Adrenal gland (tissue), 5 donors: ENCODE data around the gene CAMK2D.

ENCODE experiments used
- CTCF ChIP-seq, 6 experiments: fragments of 450-650 bp in 4 of 6; fragments of 200-600 bp in 2 of 6; sonication (generic) in 1 of 6; IDR thresholded peaks; 1 replicate in 5 of 6; 2 replicates in 1 of 6; pipeline versions ENCODE4 v1.5.1 to v1.8.0; 2016 to 2021; ENCODE audit warnings: antibody characterized with exemption in 6 of 6, mild to moderate bottlenecking in 2 of 6, moderate library complexity in 1 of 6
- POLR2A ChIP-seq, 2 donors: fragments of 450-650 bp; IDR thresholded peaks; one replicate each; pipeline ENCODE4 v1.6.1; 2017; ENCODE audit warnings: antibody characterized with exemption in 2 of 2, mild to moderate bottlenecking in 2 of 2, moderate library complexity in 1 of 2
- donor health status: DM: no; HTN: no; CAD: no.

- no peak for TF ChIP-seq CTCF (IDR thresholded peaks at IDR 0.05)
- TF ChIP-seq POLR2A (IDR thresholded peaks at IDR 0.05): no peak
These were observed 223.9 kb downstream of the CAMK2D start for GRCh38 chr4:113537628-113538027.
